Mucosa of descending colon (tissue), 3 donors: ENCODE measurements around the gene SWAP70. TPM values are rescaled to one million over a fixed set of nuclear protein-coding genes. Genes with fewer than 3 reads are reported as not detected.

ENCODE experiments used
- ATAC-seq: fragments of 200-7000 bp; cut with Tn5 transposase; one replicate; pipeline ENCODE4 v1.9.1; 2020; ENCODE audit warnings: mild to moderate bottlenecking, moderate library complexity
- DNase-seq, 3 donors: peaks; one replicate each; pipeline ENCODE4 v3.0.0-alpha.2; 2020
- H3K36me3 ChIP-seq: fragments of 200-600 bp; one replicate; pipeline ENCODE4 v1.8.0; 2021; ENCODE audit warnings: low read depth, mild to moderate bottlenecking
- H3K4me1 ChIP-seq: fragments of 200-600 bp; one replicate; pipeline ENCODE4 v1.8.0; 2021; ENCODE audit warnings: low read depth, mild to moderate bottlenecking
- H3K4me3 ChIP-seq: fragments of 200-600 bp; one replicate; pipeline ENCODE4 v1.8.0; 2021; ENCODE audit warnings: mild to moderate bottlenecking
- H3K9me3 ChIP-seq: fragments of 200-600 bp; one replicate; pipeline ENCODE4 v1.8.0; 2021; ENCODE audit warnings: mild to moderate bottlenecking
- intact Hi-C, 2 donors: fragments of 100-400 bp; cut with DNase I in 1 of 2; cut with micrococcal nuclease in 1 of 2; formaldehyde crosslinking; loops; one replicate each; pipeline versions ENCODE4 v1.11.0 to v1.11.1; 2022; cut with DNase I, micrococcal nuclease
- total RNA-seq, 3 donors: library from RNA; stranded (reverse); fragmentation: NEBNext Ultra II Directional in 2 of 3; extraction: Animal tissue kit (Norgen Biotek cat#: 25700) in 2 of 3; gene quantifications; one replicate each; pipeline versions ENCODE4 v1.2.1 to v1.2.4, GENCODE V29; 2021 to 2023
- TF ChIP-seq, protein P1 (sequence below): fragments of 200-600 bp; IDR thresholded peaks from one replicate; pipeline ENCODE4 v1.8.0; 2022; ENCODE audit warnings: antibody characterized with exemption, mild to moderate bottlenecking
- donor health status: DM: no; HTN: no; CAD: no; lungs with moderate emphysema.
- donor health status: DM: no; HTN: no; CAD: no.
- donor health status: DM: no; HTN: yes; CAD: no.

SWAP70 gene
- total RNA-seq, 3 donors from 2014 or later = 16.0 to 29.1 (median 19.7) TPM

GRCh38 chr11:9753021-9753420 is 89.1 kb downstream of the SWAP70 start:
- intact Hi-C loops = loop anchor here (10.0 kb wide), 2 partner anchors 222 to 572 kb away; no protein-coding TSS in a partner anchor
- Histone ChIP-seq H3K4me1 (peaks cover 3% of the 10 kb centered on the region), H3K4me3 (no peak overlapping the region), H3K36me3 (no peaks in the 10 kb centered on the region), H3K9me3 (no peaks in the 10 kb centered on the region)
- TF ChIP-seq, protein P1, sequence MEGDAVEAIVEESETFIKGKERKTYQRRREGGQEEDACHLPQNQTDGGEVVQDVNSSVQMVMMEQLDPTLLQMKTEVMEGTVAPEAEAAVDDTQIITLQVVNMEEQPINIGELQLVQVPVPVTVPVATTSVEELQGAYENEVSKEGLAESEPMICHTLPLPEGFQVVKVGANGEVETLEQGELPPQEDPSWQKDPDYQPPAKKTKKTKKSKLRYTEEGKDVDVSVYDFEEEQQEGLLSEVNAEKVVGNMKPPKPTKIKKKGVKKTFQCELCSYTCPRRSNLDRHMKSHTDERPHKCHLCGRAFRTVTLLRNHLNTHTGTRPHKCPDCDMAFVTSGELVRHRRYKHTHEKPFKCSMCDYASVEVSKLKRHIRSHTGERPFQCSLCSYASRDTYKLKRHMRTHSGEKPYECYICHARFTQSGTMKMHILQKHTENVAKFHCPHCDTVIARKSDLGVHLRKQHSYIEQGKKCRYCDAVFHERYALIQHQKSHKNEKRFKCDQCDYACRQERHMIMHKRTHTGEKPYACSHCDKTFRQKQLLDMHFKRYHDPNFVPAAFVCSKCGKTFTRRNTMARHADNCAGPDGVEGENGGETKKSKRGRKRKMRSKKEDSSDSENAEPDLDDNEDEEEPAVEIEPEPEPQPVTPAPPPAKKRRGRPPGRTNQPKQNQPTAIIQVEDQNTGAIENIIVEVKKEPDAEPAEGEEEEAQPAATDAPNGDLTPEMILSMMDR = no peak
- no peak for DNase-seq
- ATAC-seq = no peak

GRCh38 chr11:9754010-9754471 is 90.2 kb downstream of the SWAP70 start:
- ATAC-seq = no peak
- intact Hi-C loops = loop anchor here (10.0 kb wide), 2 partner anchors 221 to 571 kb away; no protein-coding TSS in a partner anchor

GRCh38 chr11:9755561-9756185 is 91.8 kb downstream of the SWAP70 start:
- Histone ChIP-seq H3K9me3 (no peaks in the 10 kb centered on the region), H3K36me3 (no peaks in the 10 kb centered on the region), H3K4me1 (peaks cover 17% of the 10 kb centered on the region), H3K4me3 (no peak overlapping the region)
- TF ChIP-seq, protein P1 = no peak
- DNase-seq (no peak), ATAC-seq (no peak)
- intact Hi-C loops = loop anchor here (10.0 kb wide), 2 partner anchors 219 to 569 kb away; no protein-coding TSS in a partner anchor

More at GRCh38 chr11:9754010-9754471, 90.2 kb downstream of the SWAP70 start:
- TF ChIP-seq, protein P1 = no peak
- no peak for DNase-seq
- Histone ChIP-seq H3K4me1 (peaks cover 2% of the 10 kb centered on the region), H3K9me3 (no peaks in the 10 kb centered on the region), H3K36me3 (no peaks in the 10 kb centered on the region), H3K4me3 (no peak overlapping the region)

- no peaks in the 10 kb centered on the region for H3K9me3 ChIP-seq
- ATAC-seq (no peak), DNase-seq (no peak)
- no peaks in the 10 kb centered on the region for H3K36me3 ChIP-seq
- H3K4me3 ChIP-seq = no peak overlapping the region
- peaks cover 17% of the 10 kb centered on the region for H3K4me1 ChIP-seq
- intact Hi-C loops = loop anchor here (10.0 kb wide), 2 partner anchors 218 to 568 kb away; no protein-coding TSS in a partner anchor
- TF ChIP-seq, protein P1 = no peak
Measured at GRCh38 chr11:9756461-9756860, 92.6 kb downstream of the SWAP70 start.

DNA sequence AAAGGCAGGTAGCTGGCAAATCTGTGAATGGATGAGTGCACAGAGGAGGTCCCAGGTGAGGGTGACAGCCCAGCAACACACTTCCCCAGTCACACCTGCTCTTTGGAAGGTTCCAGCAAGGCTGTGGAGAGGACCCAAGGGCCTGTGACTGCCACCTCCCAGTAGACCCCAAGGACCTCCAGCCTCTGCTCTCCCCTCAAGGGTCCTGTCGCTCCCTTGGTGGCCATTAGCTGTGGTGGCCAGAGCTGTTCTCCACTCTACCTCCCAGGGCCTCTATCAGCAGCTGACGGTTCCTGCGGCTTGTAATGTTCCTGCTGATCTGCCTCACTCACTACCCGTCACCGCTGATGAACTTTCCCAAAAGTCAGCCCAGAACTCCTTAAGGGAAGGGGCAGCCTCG is 93.0 kb downstream of the SWAP70 start:
- Histone ChIP-seq H3K9me3 (no peaks in the 10 kb centered on the region), H3K4me3 (no peak overlapping the region), H3K36me3 (no peaks in the 10 kb centered on the region), H3K4me1 (peaks cover 17% of the 10 kb centered on the region)
- intact Hi-C loops = loop anchor here (10.0 kb wide), 2 partner anchors 218 to 568 kb away; no protein-coding TSS in a partner anchor
- DNase-seq (no peak), ATAC-seq (no peak)
- TF ChIP-seq, protein P1 = no peak
